GM12878 (cell line): ENCODE measurements around the gene ANXA8L1. TPM values are rescaled to one million over a fixed set of nuclear protein-coding genes. Genes with fewer than 3 reads are reported as not detected.
"Not testable (repeated sequence)": the region's sequence is repeated elsewhere in the genome, so short reads cannot be mapped to it uniquely, and the experiment has no call there.

Experiments
- ATAC-seq: fragments of 200-7000 bp; cut with Tn5 transposase; 3 replicates; pipeline ENCODE4 v1.9.1; 2020; ENCODE audit warnings: mild to moderate bottlenecking, moderate library complexity
- BruUV-seq: library from RNA; stranded (reverse); fragments of 400-500 nt; replicated peaks from 2 replicates; lab custom pipeline; 2021; lab: Mats Ljungman, UMichigan
- CTCF ChIA-PET: fragments of 300-600 bp; sonication (Branson Sonifier 250); formaldehyde crosslinking; extraction: SDS; loops from one replicate; lab custom pipeline; 2021; ENCODE audit warnings: inconsistent platforms; lab: Yijun Ruan, JAX
- POLR2A ChIA-PET: fragments of 350-600 bp; formaldehyde crosslinking; extraction: SDS; loops from one replicate; lab custom pipeline; 2021; ENCODE audit warnings: inconsistent platforms; lab: Charles Lee
- RAD21 ChIA-PET: fragments of 300-600 bp; sonication (Branson Sonifier 250); formaldehyde crosslinking; loops from one replicate; lab custom pipeline; 2023; ENCODE audit warnings: antibody characterized with exemption; ENCODE audit not compliant: unreplicated experiment; lab: Charles Lee
- SMC1A ChIA-PET: fragments of 300-600 bp; sonication (Branson Sonifier 250); formaldehyde crosslinking; loops from one replicate; lab custom pipeline; 2023; ENCODE audit not compliant: unreplicated experiment, uncharacterized antibody; lab: Charles Lee
- DNase-seq: peaks from one replicate; pipeline ENCODE4 v3.0.0-alpha.2; 2011; ENCODE audit warnings: low read depth, low spot score
- FAIRE-seq: peaks from 3 replicates; lab custom pipeline; 2011; peaks lifted over from hg19 to GRCh38; lab: Jason Lieb, UNC
- H2AFZ ChIP-seq: 2 replicates; pipeline ENCODE4 v1.6.0; 2011; ENCODE audit warnings: low read depth, low read length, control low read depth; ENCODE audit not compliant: control insufficient read depth
- H3K27ac ChIP-seq: 2 replicates; pipeline ENCODE4 v1.5.1; 2011; ENCODE audit warnings: control low read depth; ENCODE audit not compliant: control insufficient read depth, insufficient read depth
- H3K27me3 ChIP-seq, 2 experiments: replicated peaks in 1 of 2; 2 replicates each; pipeline versions ENCODE4 v1.6.0 to v1.6.1; 2011; ENCODE audit warnings: low read length in 1 of 2; ENCODE audit not compliant: control insufficient read depth in 2 of 2, insufficient read depth in 2 of 2
- H3K36me3 ChIP-seq, 2 experiments: 2 replicates each; pipeline ENCODE4 v1.5.1; 2011; ENCODE audit warnings: low read length in 1 of 2; ENCODE audit not compliant: control insufficient read depth in 2 of 2, insufficient read depth in 2 of 2
- H3K4me1 ChIP-seq: 2 replicates; pipeline ENCODE4 v1.6.1; 2011; ENCODE audit warnings: mild to moderate bottlenecking, low read length, moderate library complexity, mixed read lengths; ENCODE audit not compliant: control insufficient read depth, insufficient read depth
- H3K4me2 ChIP-seq: 2 replicates; pipeline ENCODE4 v1.6.0; 2011; ENCODE audit warnings: control low read depth; ENCODE audit not compliant: control insufficient read depth, insufficient read depth
- H3K4me3 ChIP-seq: fragments of 200-600 bp; sonication (generic); 2 replicates; pipeline ENCODE4 v1.5.1; 2016
- H3K79me2 ChIP-seq: 2 replicates; pipeline ENCODE4 v1.6.0; 2011; ENCODE audit warnings: low read length; ENCODE audit not compliant: control insufficient read depth, insufficient read depth
- H3K9ac ChIP-seq: 2 replicates; pipeline ENCODE4 v1.8.0; 2011; ENCODE audit warnings: low read length, control low read depth, mixed read lengths; ENCODE audit not compliant: control insufficient read depth, insufficient read depth
- H3K9me3 ChIP-seq: replicated peaks from 3 replicates; pipeline ENCODE4 v1.5.1; 2011; ENCODE audit warnings: mild to moderate bottlenecking, low read length; ENCODE audit not compliant: control insufficient read depth, insufficient read depth
- H4K20me1 ChIP-seq: 2 replicates; pipeline ENCODE4 v1.6.0; 2011; ENCODE audit not compliant: control insufficient read depth, insufficient read depth
- WGBS: methylation state at CpG from one replicate; pipeline ENCODE4 v1.1.6; 2016; ENCODE audit warnings: low lambda C conversion rate; ENCODE audit not compliant: insufficient replicate concordance, insufficient coverage; ENCODE audit errors: missing lambda C conversion rate; 5-methylcytosine and 5-hydroxymethylcytosine counted together
- in situ Hi-C: fragments of 300-500 bp; cut with MboI; formaldehyde crosslinking; loops from 9 replicates; pipeline ENCODE4 v1.14.3; 2018; ENCODE audit warnings: mixed read lengths
- intact Hi-C: fragments of 100-400 bp; cut with micrococcal nuclease; formaldehyde crosslinking; loops from one replicate; pipeline ENCODE4 v1.14.2; 2022; ENCODE audit not compliant: unreplicated experiment
- polyA plus RNA-seq, 11 experiments: library from polyadenylated mRNA; depleted of rRNA in 4 of 11; unstranded in 6 of 11; stranded (reverse) in 5 of 11; fragments of >200 nt; fragmentation: Nextera tagmentation in 4 of 11; fragmentation: Illumina TruSeq in 1 of 11; extraction: Ambion mirVana in 4 of 11; extraction: Trizol in 1 of 11; gene quantifications; 1 replicate in 1 of 11; 2 replicates in 10 of 11; pipeline versions ENCODE4 v1.2.1 to v1.2.3, GENCODE V29; 2011 to 2016; ENCODE audit warnings: inconsistent platforms in 2 of 11, missing spikeins in 2 of 11, low read depth in 1 of 11
- total RNA-seq, 4 experiments: library from RNA; depleted of rRNA in 3 of 4; stranded (reverse); fragments of >200 nt in 3 of 4; fragmentation: Illumina TruSeq in 1 of 4; extraction: Trizol in 1 of 4; gene quantifications; 2 replicates each; pipeline versions ENCODE4 v1.2.1 to v1.2.3, GENCODE V29; 2013 to 2021

The ANXA8L1 gene
- total and polyA plus RNA-seq, 10 of the 15 experiments (the other 5 are each of a cell fraction or from before 2014, with no cell fraction given): 0.04 to 0.49 (median 0.22) TPM; not detected in 3

DNA sequence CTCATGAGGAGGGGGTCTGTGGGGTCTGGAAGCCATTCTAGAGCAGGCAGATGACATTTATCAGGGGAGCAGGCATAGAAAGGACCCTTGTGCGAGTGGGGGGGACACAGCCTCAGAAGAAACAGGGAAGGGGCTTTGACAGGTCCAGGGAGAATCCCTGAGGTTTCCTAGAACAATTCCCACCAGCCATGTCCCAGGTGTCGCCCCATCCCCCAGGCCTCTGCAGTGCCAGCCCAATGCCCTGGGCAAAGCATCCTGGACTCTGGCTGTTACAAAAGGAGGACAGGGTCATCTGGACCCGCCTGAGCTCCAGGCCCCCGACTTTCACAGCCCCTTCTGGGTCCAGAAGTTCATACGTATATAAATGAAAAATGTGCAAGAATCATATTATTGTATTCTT is 8.4 kb upstream of the ANXA8L1 start:
- H3K79me2 ChIP-seq, intact Hi-C loops, RAD21 ChIA-PET, H2AFZ ChIP-seq, FAIRE-seq, CTCF ChIA-PET, H3K27me3 ChIP-seq, H4K20me1 ChIP-seq, ATAC-seq, BruUV-seq, H3K9ac ChIP-seq, H3K27ac ChIP-seq, H3K4me3 ChIP-seq, H3K9me3 ChIP-seq, DNase-seq, POLR2A ChIA-PET, H3K36me3 ChIP-seq, H3K4me1 ChIP-seq, SMC1A ChIA-PET, in situ Hi-C loops, H3K4me2 ChIP-seq: not testable (repeated sequence)
- WGBS: 0% methylated on average over 1 of the region's 5 CpGs

DNA sequence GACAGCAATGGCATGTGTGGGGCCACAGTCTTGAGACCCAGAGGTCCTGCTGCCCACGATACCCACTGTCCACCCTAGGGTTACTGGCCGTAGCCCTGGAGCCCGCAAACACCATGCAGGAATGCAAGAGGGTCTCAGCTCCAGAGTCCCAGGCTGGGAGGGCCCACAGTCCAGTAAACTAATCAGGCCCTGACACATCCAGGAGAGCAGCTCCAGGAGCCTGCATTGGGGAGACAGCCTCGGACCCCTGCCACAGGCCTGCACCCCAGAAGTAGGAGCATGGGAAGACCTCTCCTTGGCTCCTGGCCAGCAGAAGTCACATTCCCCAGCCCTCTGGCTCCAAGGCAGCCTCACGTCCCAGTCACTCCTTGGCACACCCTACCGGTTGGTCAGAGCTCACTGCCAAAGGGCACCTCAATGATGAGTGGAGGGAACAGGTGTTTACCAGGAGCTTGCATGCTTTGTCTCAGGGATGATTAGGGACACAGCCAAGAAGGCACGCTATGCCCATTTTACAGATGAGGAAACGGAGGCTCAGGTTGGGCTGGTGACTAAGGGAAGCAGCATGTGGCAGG is 7.8 kb upstream of the ANXA8L1 start:
- not testable (repeated sequence) for ATAC-seq

DNA sequence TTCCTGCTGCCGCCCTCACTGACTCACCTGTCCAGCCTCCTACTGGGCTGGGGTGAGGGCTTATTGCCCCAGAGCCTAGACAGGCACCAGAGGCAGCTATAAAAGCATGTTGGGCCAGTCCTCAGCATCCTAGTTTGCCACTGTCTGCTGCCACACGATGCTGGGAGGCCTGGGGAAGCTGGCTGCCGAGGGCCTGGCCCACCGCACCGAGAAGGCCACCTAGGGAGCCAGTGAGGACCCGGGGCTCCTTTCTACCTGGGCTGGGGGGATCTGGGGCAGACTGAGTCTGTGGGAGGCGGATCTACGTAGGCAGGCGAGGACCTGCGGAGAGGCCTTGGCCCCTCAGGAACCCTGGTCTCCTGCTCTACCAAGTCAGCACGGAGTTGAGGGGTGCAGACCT is 6.6 kb upstream of the ANXA8L1 start:
- RAD21 ChIA-PET, DNase-seq, H3K9me3 ChIP-seq, H3K79me2 ChIP-seq, H3K4me1 ChIP-seq, in situ Hi-C loops, H3K4me3 ChIP-seq, H3K4me2 ChIP-seq, H3K27me3 ChIP-seq, SMC1A ChIA-PET, FAIRE-seq, intact Hi-C loops, ATAC-seq, H2AFZ ChIP-seq, POLR2A ChIA-PET, H3K27ac ChIP-seq, H3K36me3 ChIP-seq, BruUV-seq, H3K9ac ChIP-seq, H4K20me1 ChIP-seq, CTCF ChIA-PET: not testable (repeated sequence)
- 21% methylated on average over 10 of the region's 11 CpGs for WGBS

More for the DNA sequence above, 7.8 kb upstream of the ANXA8L1 start:
- in situ Hi-C loops, H3K4me2 ChIP-seq, SMC1A ChIA-PET, BruUV-seq, H3K4me3 ChIP-seq, intact Hi-C loops, H3K36me3 ChIP-seq, H3K9ac ChIP-seq, DNase-seq, POLR2A ChIA-PET, H3K79me2 ChIP-seq, H3K27me3 ChIP-seq, FAIRE-seq, H3K27ac ChIP-seq, CTCF ChIA-PET, H2AFZ ChIP-seq, RAD21 ChIA-PET, H4K20me1 ChIP-seq, H3K9me3 ChIP-seq, H3K4me1 ChIP-seq: not testable (repeated sequence)
- WGBS: 37% methylated on average over 5 of the region's 8 CpGs

DNA sequence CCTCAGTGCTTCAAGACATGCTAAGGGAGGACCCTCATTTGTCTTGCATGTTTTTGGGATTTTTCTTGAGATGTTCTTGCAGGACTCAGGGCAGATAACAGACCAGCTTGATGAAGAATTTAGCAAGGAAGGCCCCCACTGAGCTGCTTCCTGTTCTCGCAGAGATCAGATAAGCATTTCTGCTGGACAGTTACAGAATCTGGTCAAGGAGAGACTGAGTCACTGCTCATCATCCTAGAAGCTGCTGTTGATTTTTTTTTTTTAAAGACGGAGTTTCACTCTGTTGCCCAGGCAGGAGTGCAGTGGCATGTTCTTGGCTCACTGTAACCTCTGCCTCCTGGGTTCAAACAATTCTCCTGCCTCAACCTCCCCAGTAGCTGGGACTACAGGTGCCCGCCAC is 1.2 kb upstream of the ANXA8L1 start:
- H4K20me1 ChIP-seq, H3K9me3 ChIP-seq, H3K27ac ChIP-seq, BruUV-seq, H3K4me1 ChIP-seq, SMC1A ChIA-PET, H3K4me2 ChIP-seq, H2AFZ ChIP-seq, FAIRE-seq, in situ Hi-C loops, DNase-seq, ATAC-seq, CTCF ChIA-PET, H3K79me2 ChIP-seq, RAD21 ChIA-PET, H3K27me3 ChIP-seq, intact Hi-C loops, H3K4me3 ChIP-seq, H3K9ac ChIP-seq, H3K36me3 ChIP-seq, POLR2A ChIA-PET: not testable (repeated sequence)
- WGBS: 55% methylated on average over 1 of the region's 3 CpGs
